Neural progenitor cell (in vitro differentiated cells): ENCODE results near the gene LYRM4. TPM values are rescaled to one million over a fixed set of nuclear protein-coding genes. Genes with fewer than 3 reads are reported as not detected.

ENCODE experiments used
- DNase-seq: peaks from one replicate; pipeline ENCODE4 v3.0.0-alpha.2; 2016; ENCODE audit warnings: low spot score
- H2AFZ ChIP-seq: fragments of 200-600 bp; sonication (generic); replicated peaks from 2 replicates; pipeline ENCODE4 v1.6.1; 2016; ENCODE audit warnings: antibody characterized with exemption
- H3F3A ChIP-seq: fragments of 200-600 bp; sonication (generic); 2 replicates; pipeline ENCODE4 v1.6.1; 2016; ENCODE audit warnings: antibody characterized with exemption, low read depth
- H3K27ac ChIP-seq: fragments of 200-600 bp; sonication (generic); 2 replicates; pipeline ENCODE4 v1.5.1; 2016; ENCODE audit warnings: mild to moderate bottlenecking
- H3K27me3 ChIP-seq: fragments of 200-600 bp; sonication (generic); 2 replicates; pipeline ENCODE4 v1.6.1; 2016; ENCODE audit warnings: mild to moderate bottlenecking, moderate library complexity
- H3K36me3 ChIP-seq: fragments of 200-600 bp; sonication (generic); 2 replicates; pipeline ENCODE4 v1.5.1; 2016
- H3K4me1 ChIP-seq: fragments of 200-600 bp; sonication (generic); 2 replicates; pipeline ENCODE4 v1.6.1; 2016; ENCODE audit warnings: mixed run types
- H3K4me2 ChIP-seq: fragments of 200-600 bp; sonication (generic); 2 replicates; pipeline ENCODE4 v1.6.1; 2016
- H3K4me3 ChIP-seq: fragments of 200-600 bp; sonication (generic); 2 replicates; pipeline ENCODE4 v1.5.1; 2016
- H3K79me2 ChIP-seq: fragments of 200-600 bp; sonication (generic); 2 replicates; pipeline ENCODE4 v1.6.1; 2016; ENCODE audit warnings: low read depth
- H3K9ac ChIP-seq: fragments of 200-600 bp; sonication (generic); 2 replicates; pipeline ENCODE4 v1.6.1; 2016
- H3K9me3 ChIP-seq: fragments of 200-600 bp; sonication (generic); 2 replicates; pipeline ENCODE4 v1.5.1; 2016; ENCODE audit warnings: low read depth
- H4K20me1 ChIP-seq: fragments of 200-600 bp; sonication (generic); 2 replicates; pipeline ENCODE4 v1.6.1; 2016; ENCODE audit warnings: low read depth
- H3K27ac Mint-ChIP-seq: 3 replicates; pipeline ENCODE4 v1.8.0; 2021; ENCODE audit warnings: mixed read lengths
- H3K27me3 Mint-ChIP-seq: 2 replicates; pipeline ENCODE4 v1.8.0; 2022; ENCODE audit warnings: low read depth, mild to moderate bottlenecking, inconsistent platforms, moderate library complexity, mixed read lengths; ENCODE audit not compliant: insufficient read depth
- H3K36me3 Mint-ChIP-seq: 3 replicates; pipeline ENCODE4 v1.8.0; 2021; ENCODE audit warnings: mixed read lengths
- H3K4me1 Mint-ChIP-seq: 3 replicates; pipeline ENCODE4 v1.8.0; 2021; ENCODE audit warnings: mixed read lengths
- H3K4me3 Mint-ChIP-seq: 3 replicates; pipeline ENCODE4 v1.8.0; 2021; ENCODE audit warnings: mild to moderate bottlenecking, moderate library complexity, mixed read lengths
- H3K9me3 Mint-ChIP-seq: 3 replicates; pipeline ENCODE4 v1.8.0; 2020; ENCODE audit warnings: mixed read lengths
- EZH2 ChIP-seq: fragments of 200-600 bp; sonication (generic); IDR thresholded peaks from 2 replicates; pipeline ENCODE4 v1.6.1; 2017; ENCODE audit warnings: antibody characterized with exemption, mild to moderate bottlenecking, moderate library complexity
- EZH2phosphoT487 ChIP-seq: fragments of 200-600 bp; sonication (generic); IDR thresholded peaks from 2 replicates; pipeline ENCODE4 v1.6.1; 2017; ENCODE audit warnings: antibody characterized with exemption
- total RNA-seq: library from RNA; depleted of rRNA; stranded (reverse); fragments of >200 nt; gene quantifications from 2 replicates; pipeline ENCODE4 v1.2.3, GENCODE V29; 2015; ENCODE audit warnings: low replicate concordance
- TF ChIP-seq, protein P1 (sequence below): fragments of 200-600 bp; sonication (generic); IDR thresholded peaks from 2 replicates; pipeline ENCODE4 v1.5.1; 2017; ENCODE audit warnings: antibody characterized with exemption, mild to moderate bottlenecking

LYRM4 gene
- total RNA-seq, 1 donor from 2014 or later: 23.9 TPM

DNA sequence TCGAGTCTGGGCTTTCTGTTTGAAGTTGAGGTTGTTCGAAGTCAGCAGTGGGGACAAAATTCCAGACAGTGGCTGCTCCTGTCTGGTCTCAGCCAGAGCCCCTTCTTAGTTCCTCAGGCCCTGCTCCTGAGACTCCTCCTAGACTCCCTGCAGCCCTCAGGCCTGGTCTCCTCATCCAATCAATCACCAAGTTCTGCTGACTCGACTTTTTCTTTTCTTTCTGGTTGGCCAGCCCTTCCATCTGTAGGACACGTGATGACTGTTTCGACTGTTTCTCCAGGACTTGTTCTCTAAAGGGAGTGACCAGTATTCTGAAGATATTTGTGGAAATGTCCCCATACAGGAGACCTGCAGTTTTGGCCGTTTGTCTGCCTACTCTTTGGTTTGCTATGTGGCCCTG, 156.1 kb downstream of the LYRM4 start:
- Histone ChIP-seq H3K4me3 (no peak overlapping the region), H3K27ac (no peak overlapping the region), H3K36me3 (no peaks in the 10 kb centered on the region), H3K27me3 (no peaks in the 10 kb centered on the region), H3K79me2 (no peaks in the 10 kb centered on the region), H2AFZ (no peak overlapping the region), H3K4me2 (no peak overlapping the region), H3F3A (no peaks in the 10 kb centered on the region), H3K4me1 (peaks cover 4% of the 10 kb centered on the region), H3K9me3 (no peaks in the 10 kb centered on the region), H4K20me1 (no peaks in the 10 kb centered on the region), H3K9ac (no peak overlapping the region)
- no peaks in the 10 kb centered on the region for H3K27me3 Mint-ChIP-seq
- no peak overlapping the region for H3K27ac Mint-ChIP-seq
- peaks cover 11% of the 10 kb centered on the region for H3K4me1 Mint-ChIP-seq
- H3K4me3 Mint-ChIP-seq: no peak overlapping the region
- peaks cover 4% of the 10 kb centered on the region for H3K36me3 Mint-ChIP-seq
- TF ChIP-seq, protein P1, sequence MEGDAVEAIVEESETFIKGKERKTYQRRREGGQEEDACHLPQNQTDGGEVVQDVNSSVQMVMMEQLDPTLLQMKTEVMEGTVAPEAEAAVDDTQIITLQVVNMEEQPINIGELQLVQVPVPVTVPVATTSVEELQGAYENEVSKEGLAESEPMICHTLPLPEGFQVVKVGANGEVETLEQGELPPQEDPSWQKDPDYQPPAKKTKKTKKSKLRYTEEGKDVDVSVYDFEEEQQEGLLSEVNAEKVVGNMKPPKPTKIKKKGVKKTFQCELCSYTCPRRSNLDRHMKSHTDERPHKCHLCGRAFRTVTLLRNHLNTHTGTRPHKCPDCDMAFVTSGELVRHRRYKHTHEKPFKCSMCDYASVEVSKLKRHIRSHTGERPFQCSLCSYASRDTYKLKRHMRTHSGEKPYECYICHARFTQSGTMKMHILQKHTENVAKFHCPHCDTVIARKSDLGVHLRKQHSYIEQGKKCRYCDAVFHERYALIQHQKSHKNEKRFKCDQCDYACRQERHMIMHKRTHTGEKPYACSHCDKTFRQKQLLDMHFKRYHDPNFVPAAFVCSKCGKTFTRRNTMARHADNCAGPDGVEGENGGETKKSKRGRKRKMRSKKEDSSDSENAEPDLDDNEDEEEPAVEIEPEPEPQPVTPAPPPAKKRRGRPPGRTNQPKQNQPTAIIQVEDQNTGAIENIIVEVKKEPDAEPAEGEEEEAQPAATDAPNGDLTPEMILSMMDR: no peak
- no peak for TF ChIP-seq EZH2phosphoT487
- no peak for TF ChIP-seq EZH2
- no peak for DNase-seq
- H3K9me3 Mint-ChIP-seq: no peaks in the 10 kb centered on the region

DNA sequence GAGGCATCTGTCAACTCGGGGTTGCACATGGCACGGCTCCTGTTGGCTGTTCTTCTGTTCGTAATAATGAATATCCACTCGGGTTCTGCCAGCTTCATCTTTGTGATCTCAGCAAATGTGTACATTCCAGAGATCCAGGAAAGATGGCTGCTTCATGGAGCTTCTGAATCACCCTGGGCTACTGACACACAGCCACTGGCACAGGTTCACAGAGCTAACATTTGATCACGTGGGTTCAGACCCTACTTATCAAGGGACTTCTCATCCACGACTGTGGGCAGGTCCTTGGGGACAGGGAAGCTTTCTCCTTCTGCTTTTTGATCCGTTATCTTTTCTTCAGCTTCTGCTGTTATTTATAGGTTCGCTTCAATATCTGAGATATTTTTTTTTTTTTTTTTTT, 157.5 kb downstream of the LYRM4 start:
- H3K27ac Mint-ChIP-seq: no peak overlapping the region
- TF ChIP-seq EZH2 (no peak), EZH2phosphoT487 (no peak)
- Histone ChIP-seq H3K27me3 (no peaks in the 10 kb centered on the region), H3K36me3 (no peaks in the 10 kb centered on the region), H3K27ac (no peak overlapping the region), H3K9me3 (no peaks in the 10 kb centered on the region), H3K4me2 (no peak overlapping the region), H4K20me1 (no peaks in the 10 kb centered on the region), H3K4me3 (no peak overlapping the region), H2AFZ (no peak overlapping the region), H3K79me2 (no peaks in the 10 kb centered on the region), H3F3A (no peaks in the 10 kb centered on the region), H3K4me1 (peaks cover 4% of the 10 kb centered on the region), H3K9ac (no peak overlapping the region)
- H3K4me1 Mint-ChIP-seq: peaks cover 11% of the 10 kb centered on the region
- H3K36me3 Mint-ChIP-seq: peaks cover 4% of the 10 kb centered on the region
- H3K4me3 Mint-ChIP-seq: no peak overlapping the region
- peaks cover 2% of the 10 kb centered on the region for H3K27me3 Mint-ChIP-seq
- no peaks in the 10 kb centered on the region for H3K9me3 Mint-ChIP-seq
- no peak for DNase-seq

DNA sequence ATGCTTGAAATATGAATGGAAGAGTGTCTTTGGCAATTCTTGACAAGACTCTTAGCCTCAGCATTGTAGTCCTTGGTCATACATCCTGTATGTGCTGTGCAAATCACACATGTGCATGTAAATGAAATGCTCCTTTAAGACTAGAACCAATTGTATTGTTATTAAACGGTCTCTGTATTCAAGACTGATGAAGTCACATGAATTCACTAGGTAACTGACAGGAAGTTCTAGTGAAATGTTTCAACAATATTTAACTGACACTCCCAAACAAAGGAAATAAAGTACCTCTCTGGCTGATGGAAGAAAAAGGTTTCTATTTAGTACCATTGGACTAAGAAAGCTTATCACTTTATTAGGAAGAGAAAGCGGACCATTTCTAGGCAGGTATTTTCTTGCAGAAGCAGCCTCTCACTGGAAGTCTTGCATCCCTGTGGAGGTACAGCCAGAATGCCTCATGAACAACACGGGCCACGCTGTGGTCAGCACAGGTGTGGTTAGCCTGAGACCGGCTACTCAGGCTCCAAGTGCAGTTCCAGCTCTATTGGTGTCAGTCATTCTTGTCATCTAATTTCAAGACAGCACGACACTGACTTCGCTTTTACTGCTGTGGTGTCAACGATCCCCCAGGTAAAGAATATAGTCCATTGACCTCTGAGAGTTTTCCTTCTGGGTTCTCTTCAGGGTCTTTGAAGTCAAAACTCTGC, 158.3 kb downstream of the LYRM4 start:
- Histone ChIP-seq H3K4me2 (no peak overlapping the region), H3K36me3 (no peaks in the 10 kb centered on the region), H3K4me3 (no peak overlapping the region), H3K4me1 (peaks cover 4% of the 10 kb centered on the region), H3K27me3 (no peaks in the 10 kb centered on the region), H3K9me3 (no peaks in the 10 kb centered on the region), H3K27ac (no peak overlapping the region), H4K20me1 (no peaks in the 10 kb centered on the region), H2AFZ (no peak overlapping the region), H3K9ac (no peak overlapping the region), H3K79me2 (no peaks in the 10 kb centered on the region), H3F3A (no peaks in the 10 kb centered on the region)
- Mint-ChIP-seq H3K27ac (no peak overlapping the region), H3K4me1 (peaks cover 9% of the 10 kb centered on the region), H3K36me3 (peaks cover 2% of the 10 kb centered on the region), H3K27me3 (peaks cover 3% of the 10 kb centered on the region), H3K4me3 (no peak overlapping the region), H3K9me3 (no peaks in the 10 kb centered on the region)
- TF ChIP-seq EZH2 (no peak), EZH2phosphoT487 (no peak)
- TF ChIP-seq, protein P1: no peak
- DNase-seq: no peak

DNA sequence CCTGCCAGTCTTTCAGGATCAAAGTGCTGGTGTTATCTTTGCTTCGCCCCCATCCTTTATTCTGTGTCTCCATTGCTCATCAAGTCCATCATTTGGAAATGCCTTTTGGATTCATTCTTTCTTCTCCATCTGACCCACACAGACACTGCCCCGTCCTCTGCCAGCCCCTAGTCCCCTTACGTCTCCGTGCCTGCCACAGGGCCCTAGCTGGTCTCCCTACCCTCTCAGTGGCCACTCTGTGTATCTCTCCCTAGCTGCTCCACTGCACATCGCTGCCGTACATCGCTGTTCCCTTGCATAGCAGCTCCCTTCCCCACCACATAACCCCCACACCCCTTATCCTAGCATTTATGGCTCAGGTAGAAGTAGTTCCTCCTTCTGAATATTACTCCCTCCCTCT, 159.9 kb downstream of the LYRM4 start:
- no peak overlapping the region for H3K27ac Mint-ChIP-seq
- H3K36me3 Mint-ChIP-seq: peaks cover 2% of the 10 kb centered on the region
- H3K4me3 Mint-ChIP-seq: no peak overlapping the region
- no peaks in the 10 kb centered on the region for H4K20me1 ChIP-seq
- DNase-seq: no peak
- H3K9me3 Mint-ChIP-seq: no peaks in the 10 kb centered on the region
- no peaks in the 10 kb centered on the region for H3K4me1 ChIP-seq
- peaks cover 4% of the 10 kb centered on the region for H3K27me3 Mint-ChIP-seq
- no peaks in the 10 kb centered on the region for H3K36me3 ChIP-seq
- H3K79me2 ChIP-seq: no peaks in the 10 kb centered on the region
- no peak overlapping the region for H3K27ac ChIP-seq
- no peak overlapping the region for H3K9ac ChIP-seq
- no peaks in the 10 kb centered on the region for H3K27me3 ChIP-seq
- no peaks in the 10 kb centered on the region for H3K4me1 Mint-ChIP-seq
- no peaks in the 10 kb centered on the region for H3F3A ChIP-seq
- TF ChIP-seq EZH2phosphoT487 (no peak), EZH2 (no peak)
- TF ChIP-seq, protein P1: no peak
- H3K4me3 ChIP-seq: no peak overlapping the region
- H2AFZ ChIP-seq: no peak overlapping the region
- H3K9me3 ChIP-seq: no peaks in the 10 kb centered on the region
- H3K4me2 ChIP-seq: no peak overlapping the region
